Measurements from ENCODE around the gene BPIFB1.

BPIFB1 gene

GRCh38 chr20:33282991-33283555 is at the start of gene BPIFB1:
BPIFB1 (plus strand) TSS chr20:33283214; CDS start chr20:33286074, 2,860 bp downstream.
- DNase-seq, result no peak
- H3K27me3 Mint-ChIP-seq, result peaks cover 9% of the 10 kb centered on the region
- H3K9me3 Mint-ChIP-seq, result no peaks in the 10 kb centered on the region
- ATAC-seq, result no peak
- no peak within 1 kb of the TSS for H3K4me3 Mint-ChIP-seq
- H3K4me1 Mint-ChIP-seq, result no peaks in the 10 kb centered on the region
- no peak within 1 kb of the TSS for H3K27ac Mint-ChIP-seq
- H3K36me3 Mint-ChIP-seq (ENCODE audit: low read depth), result no peaks in the 10 kb centered on the region

GRCh38 chr20:33234050-33234449 is 49.0 kb upstream of the BPIFB1 start:
- H3K27ac Mint-ChIP-seq, result no peak overlapping the region
- no peak overlapping the region for H3K4me3 Mint-ChIP-seq
- no peaks in the 10 kb centered on the region for H3K36me3 Mint-ChIP-seq (ENCODE audit: low read depth)
- peaks cover 9% of the 10 kb centered on the region for H3K27me3 Mint-ChIP-seq
- no peaks in the 10 kb centered on the region for H3K9me3 Mint-ChIP-seq
- peaks cover 4% of the 10 kb centered on the region for H3K4me1 Mint-ChIP-seq
- DNase-seq (no peak), ATAC-seq (no peak)

- no peak for ATAC-seq
- Mint-ChIP-seq H3K36me3 (ENCODE audit: low read depth) (no peaks in the 10 kb centered on the region), H3K4me1 (no peaks in the 10 kb centered on the region), H3K9me3 (no peaks in the 10 kb centered on the region), H3K4me3 (no peak within 1 kb of the TSS), H3K27me3 (peaks cover 11% of the 10 kb centered on the region), H3K27ac (no peak within 1 kb of the TSS)
- no peak for DNase-seq
These were observed 47.3 kb upstream of the BPIFB1 start, which contains the start of gene BPIFA1 for GRCh38 chr20:33235696-33236095. BPIFA1 (plus strand) TSS chr20:33235996; CDS start chr20:33237712, 1,716 bp downstream.

- no peaks in the 10 kb centered on the region for H3K36me3 Mint-ChIP-seq (ENCODE audit: low read depth)
- DNase-seq, result no peak
- H3K4me3 Mint-ChIP-seq, result no peak overlapping the region
- peaks cover 11% of the 10 kb centered on the region for H3K27me3 Mint-ChIP-seq
- no peaks in the 10 kb centered on the region for H3K4me1 Mint-ChIP-seq
- no peaks in the 10 kb centered on the region for H3K9me3 Mint-ChIP-seq
- no peak for ATAC-seq
- no peak overlapping the region for H3K27ac Mint-ChIP-seq
These were observed 46.7 kb upstream of the BPIFB1 start for GRCh38 chr20:33236351-33236750.

GRCh38 chr20:33237989-33238388 is 45.0 kb upstream of the BPIFB1 start:
- Mint-ChIP-seq H3K4me3 (no peak overlapping the region), H3K4me1 (no peaks in the 10 kb centered on the region), H3K27me3 (peaks cover 13% of the 10 kb centered on the region), H3K36me3 (ENCODE audit: low read depth) (no peaks in the 10 kb centered on the region), H3K27ac (no peak overlapping the region), H3K9me3 (no peaks in the 10 kb centered on the region)
- DNase-seq (no peak), ATAC-seq (no peak)

- Mint-ChIP-seq H3K9me3 (no peaks in the 10 kb centered on the region), H3K36me3 (ENCODE audit: low read depth) (no peaks in the 10 kb centered on the region), H3K4me1 (no peaks in the 10 kb centered on the region), H3K27me3 (peaks cover 13% of the 10 kb centered on the region), H3K27ac (no peak overlapping the region), H3K4me3 (no peak overlapping the region)
- no peak for ATAC-seq
- DNase-seq, result no peak
These were observed 43.6 kb upstream of the BPIFB1 start for GRCh38 chr20:33239418-33239817.

GRCh38 chr20:33239979-33240736 is 42.9 kb upstream of the BPIFB1 start:
- H3K27ac Mint-ChIP-seq, result no peak overlapping the region
- H3K4me1 Mint-ChIP-seq, result no peaks in the 10 kb centered on the region
- ATAC-seq, result no peak
- H3K27me3 Mint-ChIP-seq, result peaks cover 13% of the 10 kb centered on the region
- H3K9me3 Mint-ChIP-seq, result no peaks in the 10 kb centered on the region
- no peak for DNase-seq
- H3K4me3 Mint-ChIP-seq, result no peak overlapping the region
- no peaks in the 10 kb centered on the region for H3K36me3 Mint-ChIP-seq (ENCODE audit: low read depth)

- ATAC-seq (no peak), DNase-seq (no peak)
- no peaks in the 10 kb centered on the region for H3K4me1 Mint-ChIP-seq
- no peaks in the 10 kb centered on the region for H3K36me3 Mint-ChIP-seq (ENCODE audit: low read depth)
- peaks cover 10% of the 10 kb centered on the region for H3K27me3 Mint-ChIP-seq
- H3K4me3 Mint-ChIP-seq, result no peak overlapping the region
- no peaks in the 10 kb centered on the region for H3K9me3 Mint-ChIP-seq
- H3K27ac Mint-ChIP-seq, result no peak overlapping the region
These were observed 42.1 kb upstream of the BPIFB1 start for GRCh38 chr20:33240923-33241322.

- no peaks in the 10 kb centered on the region for H3K36me3 Mint-ChIP-seq (ENCODE audit: low read depth)
- no peak for DNase-seq
- H3K27ac Mint-ChIP-seq, result no peak overlapping the region
- H3K27me3 Mint-ChIP-seq, result peaks cover 5% of the 10 kb centered on the region
- no peak overlapping the region for H3K4me3 Mint-ChIP-seq
- no peaks in the 10 kb centered on the region for H3K9me3 Mint-ChIP-seq
- no peak for ATAC-seq
- H3K4me1 Mint-ChIP-seq, result no peaks in the 10 kb centered on the region
These were observed 40.5 kb upstream of the BPIFB1 start for GRCh38 chr20:33242319-33243100.

- Mint-ChIP-seq H3K4me1 (no peaks in the 10 kb centered on the region), H3K9me3 (no peaks in the 10 kb centered on the region), H3K36me3 (ENCODE audit: low read depth) (no peaks in the 10 kb centered on the region), H3K27me3 (peaks cover 2% of the 10 kb centered on the region), H3K4me3 (no peak overlapping the region), H3K27ac (no peak overlapping the region)
- no peak for DNase-seq
- ATAC-seq, result no peak
These were observed 36.9 kb upstream of the BPIFB1 start for GRCh38 chr20:33246077-33246476.

- no peaks in the 10 kb centered on the region for H3K9me3 Mint-ChIP-seq
- H3K27me3 Mint-ChIP-seq, result peaks cover 1% of the 10 kb centered on the region
- H3K36me3 Mint-ChIP-seq (ENCODE audit: low read depth), result no peaks in the 10 kb centered on the region
- ATAC-seq (no peak), DNase-seq (no peak)
- no peak overlapping the region for H3K27ac Mint-ChIP-seq
- no peaks in the 10 kb centered on the region for H3K4me1 Mint-ChIP-seq
- no peak overlapping the region for H3K4me3 Mint-ChIP-seq
These were observed 33.6 kb upstream of the BPIFB1 start for GRCh38 chr20:33249456-33249855.

- ATAC-seq (no peak), DNase-seq (no peak)
- no peak overlapping the region for H3K27ac Mint-ChIP-seq
- H3K9me3 Mint-ChIP-seq, result no peaks in the 10 kb centered on the region
- H3K27me3 Mint-ChIP-seq, result peaks cover 1% of the 10 kb centered on the region
- H3K4me1 Mint-ChIP-seq, result no peaks in the 10 kb centered on the region
- no peak overlapping the region for H3K4me3 Mint-ChIP-seq
- H3K36me3 Mint-ChIP-seq (ENCODE audit: low read depth), result no peaks in the 10 kb centered on the region
These were observed 32.3 kb upstream of the BPIFB1 start for GRCh38 chr20:33250666-33251065.

GRCh38 chr20:33251496-33251895 is 31.5 kb upstream of the BPIFB1 start:
- no peak for ATAC-seq
- H3K27me3 Mint-ChIP-seq, result peaks cover 5% of the 10 kb centered on the region
- H3K27ac Mint-ChIP-seq, result no peak overlapping the region

GRCh38 chr20:33252460-33252859 is 30.6 kb upstream of the BPIFB1 start:
- DNase-seq, result no peak
- no peak for ATAC-seq
- Mint-ChIP-seq H3K36me3 (ENCODE audit: low read depth) (no peaks in the 10 kb centered on the region), H3K4me3 (no peak overlapping the region), H3K9me3 (no peaks in the 10 kb centered on the region), H3K27ac (no peak overlapping the region), H3K4me1 (no peaks in the 10 kb centered on the region), H3K27me3 (peaks cover 5% of the 10 kb centered on the region)

More at GRCh38 chr20:33251496-33251895, 31.5 kb upstream of the BPIFB1 start:
- no peaks in the 10 kb centered on the region for H3K4me1 Mint-ChIP-seq
- no peak for DNase-seq
- no peaks in the 10 kb centered on the region for H3K36me3 Mint-ChIP-seq (ENCODE audit: low read depth)
- no peaks in the 10 kb centered on the region for H3K9me3 Mint-ChIP-seq
- H3K4me3 Mint-ChIP-seq, result no peak overlapping the region

- Mint-ChIP-seq H3K27me3 (peaks cover 7% of the 10 kb centered on the region), H3K9me3 (no peaks in the 10 kb centered on the region), H3K4me1 (no peaks in the 10 kb centered on the region), H3K27ac (no peak overlapping the region), H3K36me3 (ENCODE audit: low read depth) (no peaks in the 10 kb centered on the region), H3K4me3 (no peak overlapping the region)
- no peak for ATAC-seq
- DNase-seq, result no peak
These were observed 28.0 kb upstream of the BPIFB1 start for GRCh38 chr20:33255005-33255404.

Data from activated naive CD8-positive, alpha-beta T cell treated with anti-CD3 and anti-CD28 coated beads, Interleukin-2, amount 50 U/mL, for 24 hours (primary cell).